GM23338 (cell line): ENCODE data around the gene RAD51B. TPM values are rescaled to one million over a fixed set of nuclear protein-coding genes. Genes with fewer than 3 reads are reported as not detected.

Source experiments
- ATAC-seq: fragments of 200-7000 bp; cut with Tn5 transposase; 3 replicates; pipeline ENCODE4 v1.9.1; 2020
- DNase-seq: peaks from one replicate; pipeline ENCODE4 v3.0.0-alpha.2; 2015; ENCODE audit warnings: low spot score
- H2AFZ ChIP-seq: fragments of 200-600 bp; sonication (generic); 2 replicates; pipeline ENCODE4 v1.8.0; 2016; ENCODE audit warnings: antibody characterized with exemption, mild to moderate bottlenecking, moderate library complexity
- H3F3A ChIP-seq: fragments of 200-600 bp; sonication (generic); replicated peaks from 2 replicates; pipeline ENCODE4 v1.8.0; 2017; ENCODE audit warnings: antibody characterized with exemption, mixed run types, low read depth
- H3K27ac ChIP-seq: fragments of 200-600 bp; sonication (generic); 2 replicates; pipeline ENCODE4 v1.6.1; 2016; ENCODE audit warnings: low read depth
- H3K27me3 ChIP-seq: fragments of 200-600 bp; sonication (generic); 2 replicates; pipeline ENCODE4 v1.8.0; 2016; ENCODE audit warnings: mild to moderate bottlenecking, mixed run types, moderate library complexity; ENCODE audit not compliant: insufficient read depth
- H3K36me3 ChIP-seq: fragments of 200-600 bp; sonication (generic); 2 replicates; pipeline ENCODE4 v1.8.0; 2016; ENCODE audit warnings: mild to moderate bottlenecking; ENCODE audit not compliant: insufficient read depth
- H3K4me1 ChIP-seq: fragments of 200-600 bp; sonication (generic); 2 replicates; pipeline ENCODE4 v1.8.0; 2016; ENCODE audit warnings: mild to moderate bottlenecking, moderate library complexity; ENCODE audit not compliant: insufficient read depth
- H3K4me2 ChIP-seq: fragments of 200-600 bp; sonication (generic); 2 replicates; pipeline ENCODE4 v1.7.1; 2017; ENCODE audit warnings: mixed run types
- H3K4me3 ChIP-seq: fragments of 200-600 bp; sonication (generic); 2 replicates; pipeline ENCODE4 v1.6.1; 2016; ENCODE audit warnings: mixed run types
- H3K79me2 ChIP-seq: fragments of 200-600 bp; sonication (generic); replicated peaks from 2 replicates; pipeline ENCODE4 v1.8.0; 2017; ENCODE audit warnings: mild to moderate bottlenecking; ENCODE audit not compliant: insufficient read depth
- H3K9me2 ChIP-seq: fragments of 200-600 bp; sonication (generic); 2 replicates; pipeline ENCODE4 v1.8.0; 2017; ENCODE audit not compliant: insufficient read depth
- H4K20me1 ChIP-seq: fragments of 200-600 bp; sonication (generic); replicated peaks from 2 replicates; pipeline ENCODE4 v1.8.0; 2017; ENCODE audit warnings: mild to moderate bottlenecking; ENCODE audit not compliant: insufficient read depth
- H3K27ac Mint-ChIP-seq: 2 replicates; pipeline ENCODE4 v1.8.0; 2020; ENCODE audit warnings: inconsistent platforms, mild to moderate bottlenecking, moderate library complexity, mixed read lengths
- H3K27me3 Mint-ChIP-seq: 3 replicates; pipeline ENCODE4 v1.8.0; 2022; ENCODE audit warnings: low read depth, mild to moderate bottlenecking, moderate library complexity, mixed read lengths, inconsistent platforms; ENCODE audit not compliant: insufficient read depth, poor library complexity
- H3K36me3 Mint-ChIP-seq: 3 replicates; pipeline ENCODE4 v1.8.0; 2021; ENCODE audit warnings: low read depth, mild to moderate bottlenecking, inconsistent platforms, moderate library complexity, mixed read lengths
- H3K4me1 Mint-ChIP-seq: 3 replicates; pipeline ENCODE4 v1.8.0; 2020; ENCODE audit warnings: mild to moderate bottlenecking, inconsistent platforms, mixed read lengths
- H3K4me3 Mint-ChIP-seq: 3 replicates; pipeline ENCODE4 v1.8.0; 2021; ENCODE audit warnings: moderate library complexity, mild to moderate bottlenecking, inconsistent platforms, mixed read lengths
- H3K9me3 Mint-ChIP-seq: 3 replicates; pipeline ENCODE4 v1.8.0; 2020; ENCODE audit warnings: moderate library complexity, mild to moderate bottlenecking, inconsistent platforms, mixed read lengths
- CREB1 ChIP-seq: fragments of 250-450 bp; sonication (Bioruptor Pico); IDR thresholded peaks from 2 replicates; pipeline ENCODE4 v1.5.0; 2020; ENCODE audit warnings: low read depth, mild to moderate bottlenecking, moderate library complexity
- CTCF ChIP-seq, 2 experiments: fragments of 200-600 bp in 1 of 2; sonication (generic) in 1 of 2; conservative IDR thresholded peaks; 2 replicates each; pipeline versions ENCODE4 v1.5.1 to v1.6.1; 2016 to 2017; ENCODE audit warnings: antibody characterized with exemption in 2 of 2, low read depth in 2 of 2, mild to moderate bottlenecking in 2 of 2, moderate library complexity in 1 of 2
- EZH2phosphoT487 ChIP-seq: fragments of 200-600 bp; sonication (generic); IDR thresholded peaks from one replicate; pipeline ENCODE4 v1.8.1; 2018; ENCODE audit warnings: antibody characterized with exemption; ENCODE audit not compliant: unreplicated experiment
- STAT1 ChIP-seq: IDR thresholded peaks from one replicate; pipeline ENCODE4 v1.6.1; 2016; ENCODE audit warnings: antibody characterized with exemption; ENCODE audit not compliant: unreplicated experiment
- ZNF114 ChIP-seq: fragments of 250-450 bp; sonication (Bioruptor Pico); IDR thresholded peaks from 2 replicates; pipeline ENCODE4 v1.5.0; 2020; ENCODE audit warnings: mild to moderate bottlenecking, moderate library complexity
- polyA plus RNA-seq: library from polyadenylated mRNA; unstranded; fragments of >200 nt; fragmentation: Nextera tagmentation; extraction: Ambion mirVana; gene quantifications from 2 replicates; pipeline ENCODE4 v1.2.1, GENCODE V29; 2016
- total RNA-seq: library from RNA; depleted of rRNA; stranded (reverse); fragments of >200 nt; shearing (Covaris generic); gene quantifications from 2 replicates; pipeline ENCODE4 v1.2.3, GENCODE V29; 2014
- TF ChIP-seq, protein P1 (sequence below): IDR thresholded peaks from 2 replicates; pipeline ENCODE4 v1.6.1; 2016; ENCODE audit warnings: antibody characterized with exemption
- TF ChIP-seq, protein P2 (sequence below): IDR thresholded peaks from one replicate; pipeline ENCODE4 v1.6.1; 2018; ENCODE audit warnings: antibody characterized with exemption; ENCODE audit not compliant: unreplicated experiment

Gene RAD51B
- total and polyA plus RNA-seq, 2 experiments from 2014 or later: 15.7 to 29.1 TPM

DNA sequence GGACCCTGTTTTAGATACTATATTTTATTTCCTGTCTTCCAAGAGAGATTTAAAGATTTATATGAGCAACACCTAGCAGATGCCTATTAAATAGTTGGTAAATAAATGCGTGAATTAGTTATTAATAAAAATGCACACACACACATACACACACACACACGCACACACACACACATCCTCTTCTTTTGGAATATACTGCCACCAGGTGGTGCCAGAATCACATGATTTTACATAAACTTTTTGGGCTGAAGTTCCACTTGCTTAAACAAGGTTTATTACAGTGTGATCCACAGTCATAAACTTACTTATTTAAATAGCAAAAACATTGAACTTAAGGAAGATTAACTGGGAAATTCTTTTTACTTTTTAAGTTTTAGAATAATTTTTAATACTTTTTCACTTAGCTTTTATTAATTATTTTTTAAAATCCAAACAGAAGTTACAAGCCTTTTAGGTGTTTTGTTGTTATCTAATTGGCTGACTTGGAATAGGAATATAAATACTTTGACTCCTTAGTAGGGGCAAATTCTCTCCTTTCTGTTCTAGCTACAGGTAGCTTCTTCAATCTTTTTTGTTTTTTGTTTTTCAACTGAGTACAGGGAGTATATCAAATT is 17.5 kb downstream of the RAD51B start:
- TF ChIP-seq, protein P1, sequence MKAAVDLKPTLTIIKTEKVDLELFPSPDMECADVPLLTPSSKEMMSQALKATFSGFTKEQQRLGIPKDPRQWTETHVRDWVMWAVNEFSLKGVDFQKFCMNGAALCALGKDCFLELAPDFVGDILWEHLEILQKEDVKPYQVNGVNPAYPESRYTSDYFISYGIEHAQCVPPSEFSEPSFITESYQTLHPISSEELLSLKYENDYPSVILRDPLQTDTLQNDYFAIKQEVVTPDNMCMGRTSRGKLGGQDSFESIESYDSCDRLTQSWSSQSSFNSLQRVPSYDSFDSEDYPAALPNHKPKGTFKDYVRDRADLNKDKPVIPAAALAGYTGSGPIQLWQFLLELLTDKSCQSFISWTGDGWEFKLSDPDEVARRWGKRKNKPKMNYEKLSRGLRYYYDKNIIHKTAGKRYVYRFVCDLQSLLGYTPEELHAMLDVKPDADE: no peak
- peak; percentile 82 to 84 for TF ChIP-seq CTCF (conservative IDR thresholded peaks at IDR 0.05; ENCODE audit: low read depth in 2 of 2)
- H3K36me3 Mint-ChIP-seq: peaks cover 2% of the 10 kb centered on the region; the same call in 2 of the 3 replicates
- Histone ChIP-seq H4K20me1 (no peaks in the 10 kb centered on the region), H2AFZ (no peak overlapping the region), H3K79me2 (no peaks in the 10 kb centered on the region), H3K4me3 (no peak overlapping the region), H3K27me3 (no peaks in the 10 kb centered on the region), H3K27ac (no peak overlapping the region), H3K4me2 (no peak overlapping the region), H3F3A (no peaks in the 10 kb centered on the region), H3K36me3 (no peaks in the 10 kb centered on the region), H3K9me2 (no peaks in the 10 kb centered on the region), H3K4me1 (no peaks in the 10 kb centered on the region)
- ATAC-seq (no peak), DNase-seq (peak; percentile 80)
- H3K27me3 Mint-ChIP-seq: no peaks in the 10 kb centered on the region
- H3K27ac Mint-ChIP-seq: no peak overlapping the region
- no peaks in the 10 kb centered on the region for H3K9me3 Mint-ChIP-seq
- no peaks in the 10 kb centered on the region for H3K4me1 Mint-ChIP-seq
- no peak overlapping the region for H3K4me3 Mint-ChIP-seq

- no peaks in the 10 kb centered on the region; the same call in 1 of the 2 replicates for H3K79me2 ChIP-seq
- Mint-ChIP-seq H3K9me3 (peaks cover 4% of the 10 kb centered on the region; the same call in 2 of the 3 replicates), H3K4me3 (no peak overlapping the region), H3K27me3 (no peaks in the 10 kb centered on the region), H3K36me3 (peaks cover 12% of the 10 kb centered on the region; the same call in 2 of the 3 replicates), H3K27ac (no peak overlapping the region), H3K4me1 (no peaks in the 10 kb centered on the region; the same call in 2 of the 3 replicates)
- no peak overlapping the region for H3K4me3 ChIP-seq
- no peak overlapping the region for H2AFZ ChIP-seq
- H3K27me3 ChIP-seq: no peaks in the 10 kb centered on the region
- H3K36me3 ChIP-seq: no peaks in the 10 kb centered on the region
- DNase-seq: no peak
- H3K27ac ChIP-seq: no peak overlapping the region
- H3K4me1 ChIP-seq: no peaks in the 10 kb centered on the region
- TF ChIP-seq STAT1: no peak
- no peak for TF ChIP-seq EZH2phosphoT487
- TF ChIP-seq, protein P1: no peak
- TF ChIP-seq ZNF114 (CRISPR knock-in tag): no peak
- TF ChIP-seq CREB1 (CRISPR knock-in tag): no peak
- TF ChIP-seq, protein P2, sequence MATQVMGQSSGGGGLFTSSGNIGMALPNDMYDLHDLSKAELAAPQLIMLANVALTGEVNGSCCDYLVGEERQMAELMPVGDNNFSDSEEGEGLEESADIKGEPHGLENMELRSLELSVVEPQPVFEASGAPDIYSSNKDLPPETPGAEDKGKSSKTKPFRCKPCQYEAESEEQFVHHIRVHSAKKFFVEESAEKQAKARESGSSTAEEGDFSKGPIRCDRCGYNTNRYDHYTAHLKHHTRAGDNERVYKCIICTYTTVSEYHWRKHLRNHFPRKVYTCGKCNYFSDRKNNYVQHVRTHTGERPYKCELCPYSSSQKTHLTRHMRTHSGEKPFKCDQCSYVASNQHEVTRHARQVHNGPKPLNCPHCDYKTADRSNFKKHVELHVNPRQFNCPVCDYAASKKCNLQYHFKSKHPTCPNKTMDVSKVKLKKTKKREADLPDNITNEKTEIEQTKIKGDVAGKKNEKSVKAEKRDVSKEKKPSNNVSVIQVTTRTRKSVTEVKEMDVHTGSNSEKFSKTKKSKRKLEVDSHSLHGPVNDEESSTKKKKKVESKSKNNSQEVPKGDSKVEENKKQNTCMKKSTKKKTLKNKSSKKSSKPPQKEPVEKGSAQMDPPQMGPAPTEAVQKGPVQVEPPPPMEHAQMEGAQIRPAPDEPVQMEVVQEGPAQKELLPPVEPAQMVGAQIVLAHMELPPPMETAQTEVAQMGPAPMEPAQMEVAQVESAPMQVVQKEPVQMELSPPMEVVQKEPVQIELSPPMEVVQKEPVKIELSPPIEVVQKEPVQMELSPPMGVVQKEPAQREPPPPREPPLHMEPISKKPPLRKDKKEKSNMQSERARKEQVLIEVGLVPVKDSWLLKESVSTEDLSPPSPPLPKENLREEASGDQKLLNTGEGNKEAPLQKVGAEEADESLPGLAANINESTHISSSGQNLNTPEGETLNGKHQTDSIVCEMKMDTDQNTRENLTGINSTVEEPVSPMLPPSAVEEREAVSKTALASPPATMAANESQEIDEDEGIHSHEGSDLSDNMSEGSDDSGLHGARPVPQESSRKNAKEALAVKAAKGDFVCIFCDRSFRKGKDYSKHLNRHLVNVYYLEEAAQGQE: no peak
- TF ChIP-seq CTCF (conservative IDR thresholded peaks at IDR 0.05; ENCODE audit: low read depth in 2 of 2): no peak
- H3K4me2 ChIP-seq: no peak overlapping the region
- peaks cover 8% of the 10 kb centered on the region for H3K9me2 ChIP-seq
- no peaks in the 10 kb centered on the region for H3F3A ChIP-seq
- H4K20me1 ChIP-seq: no peaks in the 10 kb centered on the region
- no peak for ATAC-seq
Observed at GRCh38 chr14:67846029-67846610, 26.5 kb downstream of the RAD51B start.
